ENCODE data around the gene GID8.

DNA sequence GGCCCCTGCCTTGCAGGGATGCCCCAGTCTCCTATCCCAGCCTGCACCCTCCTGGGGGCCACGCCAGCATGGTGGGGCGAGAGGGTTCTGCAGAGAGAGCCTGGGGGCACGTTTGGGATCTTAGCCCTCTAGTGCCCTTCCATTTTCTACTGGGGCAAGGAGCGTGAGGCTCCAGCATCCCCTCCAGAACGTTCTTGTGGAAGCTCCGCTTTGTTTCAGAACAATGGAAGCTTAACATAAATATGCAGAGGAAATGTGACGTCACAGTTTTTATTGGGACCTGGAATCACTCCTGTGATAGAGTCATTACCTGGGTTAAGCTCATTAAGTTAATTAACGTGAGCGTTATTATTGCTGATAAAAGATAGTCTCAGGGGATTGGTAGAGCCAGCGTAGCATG, 49.2 kb downstream of the GID8 start:
- TF ChIP-seq POLR2A (IDR thresholded peaks at IDR 0.05): no peak
- TF ChIP-seq, protein P1, sequence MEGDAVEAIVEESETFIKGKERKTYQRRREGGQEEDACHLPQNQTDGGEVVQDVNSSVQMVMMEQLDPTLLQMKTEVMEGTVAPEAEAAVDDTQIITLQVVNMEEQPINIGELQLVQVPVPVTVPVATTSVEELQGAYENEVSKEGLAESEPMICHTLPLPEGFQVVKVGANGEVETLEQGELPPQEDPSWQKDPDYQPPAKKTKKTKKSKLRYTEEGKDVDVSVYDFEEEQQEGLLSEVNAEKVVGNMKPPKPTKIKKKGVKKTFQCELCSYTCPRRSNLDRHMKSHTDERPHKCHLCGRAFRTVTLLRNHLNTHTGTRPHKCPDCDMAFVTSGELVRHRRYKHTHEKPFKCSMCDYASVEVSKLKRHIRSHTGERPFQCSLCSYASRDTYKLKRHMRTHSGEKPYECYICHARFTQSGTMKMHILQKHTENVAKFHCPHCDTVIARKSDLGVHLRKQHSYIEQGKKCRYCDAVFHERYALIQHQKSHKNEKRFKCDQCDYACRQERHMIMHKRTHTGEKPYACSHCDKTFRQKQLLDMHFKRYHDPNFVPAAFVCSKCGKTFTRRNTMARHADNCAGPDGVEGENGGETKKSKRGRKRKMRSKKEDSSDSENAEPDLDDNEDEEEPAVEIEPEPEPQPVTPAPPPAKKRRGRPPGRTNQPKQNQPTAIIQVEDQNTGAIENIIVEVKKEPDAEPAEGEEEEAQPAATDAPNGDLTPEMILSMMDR (IDR thresholded peaks at IDR 0.05): no peak
- no peak for TF ChIP-seq POLR2AphosphoS5 (IDR thresholded peaks at IDR 0.05)
- TF ChIP-seq EP300 (IDR thresholded peaks at IDR 0.05): no peak
